ENCODE measurements around the gene INSRR. TPM values are rescaled to one million over a fixed set of nuclear protein-coding genes. Genes with fewer than 3 reads are reported as not detected.
A peak's percentile ranks its signal among the peaks of the same experiment; 100 is the strongest.

Gene INSRR
- total RNA-seq, 1 experiment from 2014 or later = not detected

- ATAC-seq (peak; percentile 47), DNase-seq (ENCODE audit: low read depth, low spot score) (no peak)
- ChIA-PET POLR2A (no interaction called here), CTCF (no interaction called here)
- in situ Hi-C loops (cut with HindIII; ENCODE audit: low pct_unique_long_range_greater_than_20kb, low sequenced_read_pairs) (no loop called here), intact Hi-C loops (cut with micrococcal nuclease; ENCODE audit: unreplicated experiment) (no loop called here)
- Histone ChIP-seq H3K4me3 (ENCODE audit: low read depth in 2 of 2, low read length in 2 of 2) (peak overlapping the region in 1 of 2 experiments; percentile 15; a peak in 2 of 4 replicates), H3K36me3 (ENCODE audit: control insufficient read depth, insufficient read depth, low read length) (no peaks in the 10 kb centered on the region), H3K4me1 (ENCODE audit: control insufficient read depth, insufficient read depth, low read length) (peaks cover 67% of the 10 kb centered on the region), H3K27ac (ENCODE audit: low read length) (peak overlapping the region; percentile 91), H3K9me3 (ENCODE audit: control insufficient read depth, insufficient read depth, low read depth, low read length) (no peaks in the 10 kb centered on the region), H3K27me3 (ENCODE audit: control insufficient read depth, insufficient read depth, low read length) (no peaks in the 10 kb centered on the region)
- TF ChIP-seq CTCF (IDR thresholded peaks at IDR 0.05) (no peak), TCF7L2 (IDR thresholded peaks at IDR 0.05; ENCODE audit: low read depth, low read length) (no peak)
- BruUV-seq (replicated peaks) = no TSS peak
Observed at GRCh38 chr1:156897078-156897825, 38.3 kb upstream of the INSRR start.

DNA sequence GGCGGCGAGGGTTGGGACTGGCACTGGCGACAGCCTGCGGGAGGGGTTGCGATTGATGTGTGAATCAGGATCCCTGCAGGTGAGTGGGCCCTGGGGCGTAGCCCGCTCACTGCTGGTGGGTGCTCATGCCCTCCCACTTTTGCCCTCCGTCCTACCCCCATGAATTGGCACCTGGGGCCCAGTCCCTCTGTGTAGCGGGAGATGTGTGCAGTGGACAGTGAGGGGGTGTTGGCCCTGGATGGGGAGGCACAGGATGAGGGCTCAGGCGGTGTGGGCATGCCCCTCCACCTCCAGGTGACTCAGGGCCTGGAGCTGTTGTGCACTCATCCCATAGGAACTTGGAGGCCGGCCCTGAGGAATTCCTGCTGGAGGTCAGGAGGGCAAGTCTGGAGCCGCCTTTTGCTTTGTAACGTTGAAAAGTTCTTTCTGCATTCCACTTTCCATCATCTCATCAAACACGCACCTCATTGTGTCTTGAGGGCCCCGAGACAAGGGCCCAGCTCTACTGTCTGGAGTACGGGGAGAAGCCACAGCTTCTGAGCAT, 37.6 kb upstream of the INSRR start:
- H3K4me3 ChIP-seq (ENCODE audit: low read depth in 2 of 2, low read length in 2 of 2) = peak overlapping the region in 1 of 2 experiments; percentile 32; a peak in 2 of 4 replicates
- H3K27ac ChIP-seq (ENCODE audit: low read length) = peak overlapping the region; percentile 91
- peaks cover 67% of the 10 kb centered on the region for H3K4me1 ChIP-seq (ENCODE audit: control insufficient read depth, insufficient read depth, low read length)
- intact Hi-C loops (cut with micrococcal nuclease; ENCODE audit: unreplicated experiment) (no loop called here), in situ Hi-C loops (cut with HindIII; ENCODE audit: low pct_unique_long_range_greater_than_20kb, low sequenced_read_pairs) (no loop called here)
- no peaks in the 10 kb centered on the region for H3K9me3 ChIP-seq (ENCODE audit: control insufficient read depth, insufficient read depth, low read depth, low read length)
- DNase-seq (ENCODE audit: low read depth, low spot score) = peak; percentile 76
- POLR2A ChIA-PET = no interaction called here
- H3K27me3 ChIP-seq (ENCODE audit: control insufficient read depth, insufficient read depth, low read length) = no peaks in the 10 kb centered on the region
- ATAC-seq = peak; percentile 75
- no TSS peak for BruUV-seq (replicated peaks)
- TF ChIP-seq, protein P1, sequence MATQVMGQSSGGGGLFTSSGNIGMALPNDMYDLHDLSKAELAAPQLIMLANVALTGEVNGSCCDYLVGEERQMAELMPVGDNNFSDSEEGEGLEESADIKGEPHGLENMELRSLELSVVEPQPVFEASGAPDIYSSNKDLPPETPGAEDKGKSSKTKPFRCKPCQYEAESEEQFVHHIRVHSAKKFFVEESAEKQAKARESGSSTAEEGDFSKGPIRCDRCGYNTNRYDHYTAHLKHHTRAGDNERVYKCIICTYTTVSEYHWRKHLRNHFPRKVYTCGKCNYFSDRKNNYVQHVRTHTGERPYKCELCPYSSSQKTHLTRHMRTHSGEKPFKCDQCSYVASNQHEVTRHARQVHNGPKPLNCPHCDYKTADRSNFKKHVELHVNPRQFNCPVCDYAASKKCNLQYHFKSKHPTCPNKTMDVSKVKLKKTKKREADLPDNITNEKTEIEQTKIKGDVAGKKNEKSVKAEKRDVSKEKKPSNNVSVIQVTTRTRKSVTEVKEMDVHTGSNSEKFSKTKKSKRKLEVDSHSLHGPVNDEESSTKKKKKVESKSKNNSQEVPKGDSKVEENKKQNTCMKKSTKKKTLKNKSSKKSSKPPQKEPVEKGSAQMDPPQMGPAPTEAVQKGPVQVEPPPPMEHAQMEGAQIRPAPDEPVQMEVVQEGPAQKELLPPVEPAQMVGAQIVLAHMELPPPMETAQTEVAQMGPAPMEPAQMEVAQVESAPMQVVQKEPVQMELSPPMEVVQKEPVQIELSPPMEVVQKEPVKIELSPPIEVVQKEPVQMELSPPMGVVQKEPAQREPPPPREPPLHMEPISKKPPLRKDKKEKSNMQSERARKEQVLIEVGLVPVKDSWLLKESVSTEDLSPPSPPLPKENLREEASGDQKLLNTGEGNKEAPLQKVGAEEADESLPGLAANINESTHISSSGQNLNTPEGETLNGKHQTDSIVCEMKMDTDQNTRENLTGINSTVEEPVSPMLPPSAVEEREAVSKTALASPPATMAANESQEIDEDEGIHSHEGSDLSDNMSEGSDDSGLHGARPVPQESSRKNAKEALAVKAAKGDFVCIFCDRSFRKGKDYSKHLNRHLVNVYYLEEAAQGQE (IDR thresholded peaks at IDR 0.05; ENCODE audit: insufficient read depth in 1 of 2, low read depth in 2 of 2, low read length in 1 of 2) = no peak
- TF ChIP-seq CTCF (IDR thresholded peaks at IDR 0.05) (no peak), TCF7L2 (IDR thresholded peaks at IDR 0.05; ENCODE audit: low read depth, low read length) (no peak; the same call in 1 of the 2 replicates), POLR2AphosphoS5 (IDR thresholded peaks at IDR 0.05; ENCODE audit: low read depth, low read length) (no peak), SIN3A (IDR thresholded peaks at IDR 0.05; ENCODE audit: borderline replicate concordance, insufficient read depth, low read depth, low read length) (no peak)
- H3K36me3 ChIP-seq (ENCODE audit: control insufficient read depth, insufficient read depth, low read length) = no peaks in the 10 kb centered on the region
- CTCF ChIA-PET = no interaction called here
